Rectal smooth muscle tissue (tissue), 1 donor: ENCODE measurements around the gene SLBP.

Experiments used
- H3K27ac ChIP-seq: one replicate; pipeline ENCODE4 v1.7.0; 2013; ENCODE audit warnings: low read depth, low read length, inconsistent platforms
- H3K27me3 ChIP-seq: one replicate; pipeline ENCODE4 v1.7.0; 2013; ENCODE audit warnings: low read length; ENCODE audit not compliant: control insufficient read depth, insufficient read depth
- H3K36me3 ChIP-seq: one replicate; pipeline ENCODE4 v1.7.0; 2013; ENCODE audit warnings: low read length; ENCODE audit not compliant: control insufficient read depth, insufficient read depth
- H3K4me1 ChIP-seq: one replicate; pipeline ENCODE4 v1.7.0; 2013; ENCODE audit warnings: low read length; ENCODE audit not compliant: control insufficient read depth, insufficient read depth
- H3K4me3 ChIP-seq: one replicate; pipeline ENCODE4 v1.7.0; 2013; ENCODE audit warnings: low read length
- H3K9ac ChIP-seq: one replicate; pipeline ENCODE4 v1.7.0; 2013; ENCODE audit warnings: low read length

Gene SLBP

DNA sequence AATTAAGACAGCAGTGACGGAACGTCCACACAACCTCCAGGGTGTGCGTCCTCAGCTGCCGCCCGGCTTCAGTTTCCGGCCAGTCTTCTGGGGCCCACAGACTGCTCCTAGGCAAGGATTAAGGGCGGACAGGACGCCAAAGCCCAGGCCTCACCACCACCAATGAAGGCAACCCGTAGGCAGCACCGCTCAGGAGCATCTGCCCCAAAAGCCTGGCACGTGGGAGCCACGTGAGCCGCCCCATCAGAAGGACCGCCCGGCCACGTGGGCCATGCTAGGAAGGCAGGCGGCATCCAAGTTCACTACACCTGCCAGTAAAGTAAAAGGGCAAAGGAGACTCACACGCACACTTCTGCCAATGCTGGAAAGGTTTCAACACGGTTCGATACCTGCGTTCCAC is 42.3 kb downstream of the SLBP start:
- Histone ChIP-seq H3K27ac (no peak overlapping the region), H3K9ac (no peak overlapping the region), H3K4me1 (no peaks in the 10 kb centered on the region), H3K27me3 (no peaks in the 10 kb centered on the region), H3K4me3 (no peak overlapping the region), H3K36me3 (no peaks in the 10 kb centered on the region)

DNA sequence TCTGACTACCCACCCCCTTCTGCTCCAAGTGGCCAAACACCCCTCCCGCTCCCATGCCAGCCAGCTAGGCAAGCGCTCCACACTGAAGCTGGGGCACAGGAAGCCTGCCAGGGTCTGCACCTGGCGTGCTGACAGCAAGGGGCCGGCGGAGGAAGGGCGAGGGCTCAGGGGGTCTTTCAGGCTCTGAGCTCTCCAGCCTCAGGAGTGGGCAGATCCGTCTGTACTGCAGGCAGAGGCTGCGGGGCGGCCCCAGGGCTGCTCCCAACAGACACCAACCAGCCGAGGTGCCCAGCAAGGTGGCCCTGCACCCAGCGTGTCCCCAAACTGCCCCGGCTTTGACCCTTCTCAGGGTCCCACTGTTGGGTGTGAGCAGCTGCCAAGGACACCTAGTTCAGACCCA is 42.8 kb downstream of the SLBP start:
- Histone ChIP-seq H3K27me3 (no peaks in the 10 kb centered on the region), H3K4me1 (no peaks in the 10 kb centered on the region), H3K9ac (no peak overlapping the region), H3K4me3 (no peak overlapping the region), H3K36me3 (no peaks in the 10 kb centered on the region), H3K27ac (no peak overlapping the region)

DNA sequence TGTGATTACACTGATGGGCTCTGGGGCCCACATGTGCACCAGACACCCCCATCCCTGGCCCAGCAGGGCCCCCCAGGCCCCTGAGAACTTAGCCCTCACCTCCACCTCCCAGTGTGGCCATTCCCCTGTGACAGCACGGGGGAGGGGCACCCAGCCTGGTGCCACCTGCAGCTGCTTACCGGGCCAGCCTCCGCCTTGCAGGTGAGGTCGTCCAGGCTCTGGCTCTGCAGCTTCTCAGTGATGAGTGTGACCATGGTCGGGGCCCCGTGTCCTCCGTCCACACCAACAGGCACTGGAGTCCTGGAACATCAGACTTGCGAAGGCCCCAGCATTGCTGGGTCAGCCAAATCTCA is 43.7 kb downstream of the SLBP start:
- Histone ChIP-seq H3K27me3 (no peaks in the 10 kb centered on the region), H3K4me1 (no peaks in the 10 kb centered on the region), H3K4me3 (no peak overlapping the region), H3K27ac (no peak overlapping the region), H3K36me3 (no peaks in the 10 kb centered on the region), H3K9ac (no peak overlapping the region)

DNA sequence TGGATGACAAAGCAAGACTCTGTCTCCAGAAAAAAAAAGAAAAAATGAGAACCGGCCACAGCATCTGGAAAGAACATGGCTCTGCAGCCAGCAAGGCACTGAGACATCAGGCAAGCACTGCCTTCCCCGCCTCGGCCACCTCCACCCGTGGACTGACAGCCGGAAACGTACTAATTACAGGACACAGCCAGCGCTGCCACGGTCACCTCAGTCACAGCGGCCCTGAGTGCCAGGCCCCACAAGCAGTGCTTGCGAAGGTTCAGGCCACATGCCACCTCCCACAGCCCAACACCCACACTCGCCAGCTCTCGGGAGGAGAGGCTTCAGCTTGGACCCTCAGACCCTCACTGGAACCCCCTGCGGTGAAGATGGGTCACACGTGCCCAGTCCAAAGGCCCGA is 44.8 kb downstream of the SLBP start:
- Histone ChIP-seq H3K4me1 (no peaks in the 10 kb centered on the region), H3K27me3 (no peaks in the 10 kb centered on the region), H3K36me3 (no peaks in the 10 kb centered on the region), H3K9ac (no peak overlapping the region), H3K27ac (no peak overlapping the region), H3K4me3 (no peak overlapping the region)

DNA sequence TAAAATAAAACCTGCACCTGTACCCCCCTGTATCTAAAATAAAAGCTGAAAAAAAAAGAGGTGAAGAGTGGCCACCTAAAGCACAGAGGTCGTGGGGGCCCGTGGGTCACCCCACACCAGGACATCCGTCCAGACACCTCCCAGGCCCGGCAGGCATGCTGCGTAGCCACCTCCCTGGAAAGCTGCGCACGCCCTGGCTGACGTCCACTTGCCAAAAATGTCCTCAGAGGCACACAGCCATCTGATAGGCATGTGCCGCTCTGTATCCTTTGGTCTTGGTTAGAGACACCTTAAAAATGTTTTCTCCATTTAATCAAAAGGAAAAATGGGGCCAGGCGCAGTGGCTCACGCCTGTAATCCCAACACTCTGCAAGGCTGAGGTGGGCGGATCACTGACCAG is 45.7 kb downstream of the SLBP start:
- no peaks in the 10 kb centered on the region for H3K36me3 ChIP-seq
- no peaks in the 10 kb centered on the region for H3K4me1 ChIP-seq
- H3K4me3 ChIP-seq = no peak overlapping the region
- H3K27me3 ChIP-seq = no peaks in the 10 kb centered on the region
- no peak overlapping the region for H3K9ac ChIP-seq
- H3K27ac ChIP-seq = no peak overlapping the region

DNA sequence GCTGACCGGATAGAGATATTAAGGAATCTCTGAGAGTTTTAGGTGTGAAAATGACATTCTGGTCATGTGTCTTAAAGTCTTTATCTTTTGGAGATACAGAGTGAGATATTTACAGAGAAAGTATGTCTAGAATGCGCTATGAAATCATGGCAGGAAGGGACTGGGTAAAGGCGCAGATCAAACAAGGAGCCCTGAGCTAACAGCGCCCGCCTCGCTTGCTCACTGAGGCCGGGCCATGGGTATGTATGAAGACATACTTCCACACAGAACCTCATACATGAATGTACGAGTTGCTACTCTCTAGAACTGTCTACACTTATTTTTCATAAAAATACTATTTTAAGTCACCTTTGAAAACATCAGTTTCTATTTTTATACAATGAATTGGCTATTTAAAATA is 48.0 kb downstream of the SLBP start:
- no peak overlapping the region for H3K27ac ChIP-seq
- no peak overlapping the region for H3K9ac ChIP-seq
- H3K4me1 ChIP-seq = no peaks in the 10 kb centered on the region
- no peaks in the 10 kb centered on the region for H3K27me3 ChIP-seq
- H3K36me3 ChIP-seq = no peaks in the 10 kb centered on the region
- H3K4me3 ChIP-seq = no peak overlapping the region

DNA sequence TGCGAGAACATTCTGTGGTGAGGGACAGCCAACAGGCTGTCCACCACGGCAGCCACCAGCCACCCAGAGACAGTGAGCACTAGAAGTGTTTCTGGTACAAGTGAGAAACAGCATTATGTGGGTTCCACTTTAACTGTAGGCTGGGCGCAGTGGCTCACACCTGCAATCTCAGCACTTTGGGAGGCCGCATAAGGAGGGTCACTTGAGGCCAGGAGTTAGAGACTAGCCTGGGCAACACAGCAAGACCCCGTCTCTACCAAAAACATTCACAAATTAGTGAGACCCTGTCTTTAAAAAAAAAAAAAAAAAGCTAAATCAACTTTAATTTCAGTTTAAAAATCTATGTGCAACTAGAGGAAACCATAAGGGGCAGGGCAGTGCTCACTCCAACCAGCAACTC is 48.6 kb downstream of the SLBP start:
- Histone ChIP-seq H3K9ac (no peak overlapping the region), H3K27ac (no peak overlapping the region), H3K4me1 (no peaks in the 10 kb centered on the region), H3K36me3 (no peaks in the 10 kb centered on the region), H3K27me3 (no peaks in the 10 kb centered on the region), H3K4me3 (no peak overlapping the region)

DNA sequence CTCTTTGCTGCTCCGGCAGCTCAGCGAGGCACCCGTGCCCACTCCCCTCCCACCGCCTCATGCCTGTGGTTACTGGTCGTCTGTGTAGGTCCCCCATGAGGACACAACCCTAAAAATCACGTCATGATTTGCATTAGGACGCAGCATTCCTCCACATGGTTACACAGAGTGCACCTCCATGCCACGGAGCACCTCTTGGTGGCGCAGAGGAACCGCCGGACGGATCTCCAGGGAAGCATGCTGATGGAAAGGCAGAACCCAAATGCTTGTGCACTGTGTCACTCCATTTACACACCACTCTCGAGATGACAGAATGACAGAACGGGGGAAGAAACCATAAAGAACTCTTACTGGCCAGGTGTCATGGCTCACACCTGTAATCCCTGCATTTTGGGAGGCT is 50.4 kb downstream of the SLBP start:
- Histone ChIP-seq H3K27ac (no peak overlapping the region), H3K9ac (no peak overlapping the region), H3K4me3 (no peak overlapping the region), H3K36me3 (no peaks in the 10 kb centered on the region), H3K4me1 (no peaks in the 10 kb centered on the region), H3K27me3 (no peaks in the 10 kb centered on the region)

DNA sequence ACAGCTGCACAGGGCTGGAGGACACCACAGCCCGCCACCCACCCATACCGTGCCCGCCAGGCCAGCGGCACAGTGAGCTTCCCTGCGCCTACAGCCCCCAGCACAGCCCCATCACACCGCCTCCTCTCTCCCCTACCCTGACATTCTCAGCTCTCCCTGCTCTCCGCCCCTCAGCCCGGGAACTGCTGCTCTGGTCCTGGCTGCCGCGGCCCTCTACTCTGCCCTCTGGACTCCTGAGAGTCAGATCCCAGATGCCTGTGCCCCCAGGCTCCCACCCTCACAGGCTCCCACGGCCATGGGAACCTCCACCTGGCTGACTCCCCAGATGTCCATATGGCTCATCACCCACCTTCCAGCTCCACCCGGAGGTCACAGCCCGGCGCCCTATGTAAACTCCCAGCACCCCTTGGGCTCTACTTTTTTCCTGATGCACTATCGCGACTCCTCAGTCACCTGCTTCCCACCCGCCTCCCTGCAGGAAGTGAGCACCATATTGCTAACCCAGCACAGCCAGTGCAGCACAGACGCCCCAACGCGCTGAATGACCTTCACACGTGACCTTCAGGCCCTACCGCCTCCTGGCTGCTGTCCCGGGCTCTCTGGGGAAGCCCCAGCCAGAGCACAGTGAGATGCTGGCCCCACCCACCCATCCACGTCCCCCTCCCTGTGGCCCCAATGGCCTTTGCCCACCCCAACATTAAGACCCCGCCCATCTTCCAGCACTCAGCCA is 51.0 kb downstream of the SLBP start:
- Histone ChIP-seq H3K4me3 (no peak overlapping the region), H3K27ac (no peak overlapping the region), H3K36me3 (no peaks in the 10 kb centered on the region)

DNA sequence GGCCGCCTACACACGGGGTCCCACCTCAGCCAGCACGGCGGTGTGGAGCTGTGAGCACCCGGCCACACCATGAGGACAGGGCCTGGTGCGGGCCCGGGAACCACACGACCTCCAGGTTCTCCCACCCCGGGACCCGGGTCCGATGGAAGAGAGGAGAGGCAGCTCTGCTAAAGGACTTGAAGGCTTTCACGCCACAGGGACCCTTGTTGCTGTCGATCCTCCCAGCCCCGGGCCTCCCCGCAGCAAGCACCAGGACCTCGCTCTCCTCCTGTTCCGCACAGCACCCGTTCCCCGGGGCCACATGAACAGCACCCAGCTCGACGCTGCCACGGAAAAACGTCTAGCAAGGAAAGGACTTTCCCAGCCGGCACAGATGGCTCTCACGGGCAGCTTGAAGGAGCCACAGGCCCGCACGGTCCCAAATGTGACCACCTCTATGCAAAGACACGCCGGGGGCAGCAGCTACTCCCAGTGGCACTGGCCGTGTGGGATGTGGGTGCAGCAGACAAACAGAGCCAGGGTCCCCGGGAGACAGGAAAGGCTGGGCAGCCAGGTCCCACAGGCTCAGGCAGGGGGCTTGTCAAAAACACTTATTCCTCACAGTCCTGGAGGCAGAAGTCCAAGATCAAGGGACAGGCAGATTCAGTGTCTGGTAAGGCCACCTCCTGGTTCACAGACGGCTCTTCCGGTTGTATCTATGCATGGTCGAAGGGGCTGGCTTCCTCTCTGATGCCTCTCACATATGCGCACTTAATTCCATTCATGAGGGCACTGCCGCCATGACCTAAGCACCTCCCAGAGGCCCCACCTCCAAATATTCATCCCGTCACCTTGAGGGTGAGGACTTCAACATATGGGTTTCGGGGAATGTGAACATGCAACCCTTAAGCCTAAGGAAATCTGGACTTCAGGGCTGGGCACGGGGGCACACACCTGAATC is 52.7 kb downstream of the SLBP start:
- H3K36me3 ChIP-seq = no peaks in the 10 kb centered on the region
- H3K9ac ChIP-seq = no peak overlapping the region
- no peaks in the 10 kb centered on the region for H3K4me1 ChIP-seq
- no peak overlapping the region for H3K4me3 ChIP-seq
- H3K27me3 ChIP-seq = no peaks in the 10 kb centered on the region
- no peak overlapping the region for H3K27ac ChIP-seq

More for the DNA sequence above, 51.0 kb downstream of the SLBP start:
- H3K27me3 ChIP-seq = no peaks in the 10 kb centered on the region
- no peak overlapping the region for H3K9ac ChIP-seq
- no peaks in the 10 kb centered on the region for H3K4me1 ChIP-seq

DNA sequence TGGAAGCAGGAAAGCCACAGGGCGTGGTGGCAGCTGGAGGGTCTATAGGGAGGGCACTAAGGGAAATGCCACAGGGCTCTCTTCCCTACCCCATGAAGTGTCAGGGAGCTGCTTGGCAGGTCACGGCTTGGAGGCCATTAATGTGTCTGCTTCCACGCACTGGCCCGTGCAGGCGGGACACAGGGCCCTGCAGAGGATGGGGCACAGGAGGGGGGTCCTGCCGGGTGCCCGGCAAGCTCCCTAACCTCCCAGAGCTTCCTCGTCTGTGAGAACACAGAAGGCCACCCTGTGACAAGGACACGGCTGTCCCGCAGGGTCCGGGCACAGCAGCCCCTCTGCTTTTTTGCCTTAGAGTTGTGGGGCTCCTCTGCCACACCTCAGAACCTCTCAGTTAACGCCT is 53.5 kb downstream of the SLBP start:
- Histone ChIP-seq H3K4me3 (no peak overlapping the region), H3K9ac (no peak overlapping the region), H3K27me3 (no peaks in the 10 kb centered on the region), H3K36me3 (no peaks in the 10 kb centered on the region), H3K4me1 (no peaks in the 10 kb centered on the region), H3K27ac (no peak overlapping the region)

DNA sequence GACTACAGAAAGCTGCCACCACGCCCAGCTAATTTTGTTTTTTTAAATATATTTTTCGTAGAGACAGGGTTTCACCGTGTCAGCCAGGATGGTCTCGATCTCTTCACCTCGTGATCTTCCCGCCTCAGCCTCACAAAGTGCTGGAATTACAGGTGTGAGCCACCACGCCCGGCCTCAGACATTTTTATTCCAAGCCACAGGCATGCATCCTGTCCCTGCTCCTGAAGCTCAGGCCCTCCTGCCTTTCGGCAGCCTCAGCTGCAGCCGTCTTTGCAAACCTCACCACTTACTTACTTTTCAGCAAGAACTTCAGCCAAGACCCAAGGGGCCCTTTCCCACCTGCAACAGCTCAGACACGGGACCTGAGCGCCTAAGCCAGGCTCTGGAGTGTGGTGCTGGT is 54.0 kb downstream of the SLBP start:
- no peak overlapping the region for H3K4me3 ChIP-seq
- H3K9ac ChIP-seq = no peak overlapping the region
- H3K4me1 ChIP-seq = no peaks in the 10 kb centered on the region
- no peaks in the 10 kb centered on the region for H3K36me3 ChIP-seq
- H3K27me3 ChIP-seq = no peaks in the 10 kb centered on the region
- H3K27ac ChIP-seq = no peak overlapping the region

DNA sequence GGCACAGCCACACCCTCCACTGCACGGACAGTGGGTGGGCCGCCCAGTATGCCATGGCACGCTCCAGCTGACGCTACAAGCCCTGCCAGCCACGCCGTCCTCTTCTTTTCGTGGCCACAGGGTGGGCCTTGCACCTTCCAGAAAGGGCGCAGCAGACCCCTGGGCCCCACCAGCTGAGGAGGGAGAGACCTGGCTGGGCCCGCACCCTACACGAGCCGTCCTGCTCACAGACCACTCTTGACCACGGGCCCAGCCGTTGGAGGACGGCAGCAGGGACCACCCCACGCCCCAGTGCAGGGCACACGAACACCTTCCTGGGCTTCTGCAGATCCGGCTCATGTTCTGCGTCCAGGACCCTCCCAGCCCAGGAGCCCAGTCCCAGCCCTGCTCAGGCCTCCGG is 55.1 kb downstream of the SLBP start:
- H3K4me1 ChIP-seq = no peaks in the 10 kb centered on the region
- H3K27ac ChIP-seq = no peak overlapping the region
- H3K9ac ChIP-seq = no peak overlapping the region
- H3K27me3 ChIP-seq = no peaks in the 10 kb centered on the region
- no peak overlapping the region for H3K4me3 ChIP-seq
- no peaks in the 10 kb centered on the region for H3K36me3 ChIP-seq
